Endodermal cell (in vitro differentiated cells): ENCODE results near the gene LILRA1. TPM values are rescaled to one million over a fixed set of nuclear protein-coding genes. Genes with fewer than 3 reads are reported as not detected.

ENCODE experiments used
- DNase-seq: peaks from one replicate; pipeline ENCODE4 v3.0.0-alpha.2; 2017
- H3K27ac ChIP-seq: 2 replicates; pipeline ENCODE4 v1.5.1; 2013; ENCODE audit warnings: mild to moderate bottlenecking, low read depth, low read length, moderate library complexity
- H3K27me3 ChIP-seq: 2 replicates; pipeline ENCODE4 v1.6.1; 2013; ENCODE audit warnings: mild to moderate bottlenecking, low read length, moderate library complexity; ENCODE audit not compliant: insufficient read depth, control insufficient read depth, poor library complexity, severe bottlenecking
- H3K36me3 ChIP-seq: 2 replicates; pipeline ENCODE4 v1.7.0; 2013; ENCODE audit warnings: mild to moderate bottlenecking, low read length, moderate library complexity; ENCODE audit not compliant: control insufficient read depth, insufficient read depth
- H3K4me1 ChIP-seq: one replicate; pipeline ENCODE4 v1.7.0; 2013; ENCODE audit warnings: low read length; ENCODE audit not compliant: control insufficient read depth, insufficient read depth
- H3K4me3 ChIP-seq: 2 replicates; pipeline ENCODE4 v1.5.1; 2013; ENCODE audit warnings: mild to moderate bottlenecking, low read length, moderate library complexity
- H3K9ac ChIP-seq: 2 replicates; pipeline ENCODE4 v1.6.1; 2013; ENCODE audit warnings: mild to moderate bottlenecking, low read length, moderate library complexity; ENCODE audit not compliant: poor library complexity, severe bottlenecking; ENCODE audit errors: extremely low read depth
- H3K9me3 ChIP-seq: 2 replicates; pipeline ENCODE4 v1.6.1; 2013; ENCODE audit warnings: mild to moderate bottlenecking, low read length, moderate library complexity; ENCODE audit not compliant: control insufficient read depth
- H3K27ac Mint-ChIP-seq: 2 replicates; pipeline ENCODE4 v1.8.0; 2020; ENCODE audit warnings: mixed read lengths
- H3K27me3 Mint-ChIP-seq: 2 replicates; pipeline ENCODE4 v1.8.0; 2021; ENCODE audit warnings: mild to moderate bottlenecking, mixed read lengths; ENCODE audit not compliant: insufficient read depth
- H3K36me3 Mint-ChIP-seq: 2 replicates; pipeline ENCODE4 v1.8.0; 2020; ENCODE audit warnings: low read depth, mixed read lengths
- H3K4me1 Mint-ChIP-seq: 2 replicates; pipeline ENCODE4 v1.8.0; 2020; ENCODE audit warnings: mixed read lengths
- H3K4me3 Mint-ChIP-seq: 2 replicates; pipeline ENCODE4 v1.8.0; 2020; ENCODE audit warnings: mild to moderate bottlenecking, moderate library complexity, mixed read lengths
- H3K9me3 Mint-ChIP-seq: 2 replicates; pipeline ENCODE4 v1.8.0; 2020; ENCODE audit warnings: mild to moderate bottlenecking, mixed read lengths
- CTCF ChIP-seq: fragments of 200-600 bp; sonication (generic); conservative IDR thresholded peaks from 2 replicates; pipeline ENCODE4 v1.5.0; 2021; ENCODE audit warnings: antibody characterized with exemption, mild to moderate bottlenecking
- WGBS, 2 experiments: methylation state at CpG; one replicate each; pipeline versions ENCODE4 v1.1.5 to v1.1.7; 2013; ENCODE audit warnings: missing lambda C conversion rate in 2 of 2, mixed read lengths in 1 of 2; ENCODE audit not compliant: insufficient coverage in 1 of 2, insufficient read length in 1 of 2; 5-methylcytosine and 5-hydroxymethylcytosine counted together
- microRNA-seq: library from miRNA; unstranded; fragments of <30 nt; microRNA quantifications from one replicate; pipeline ENCODE4 v1.2.0, GENCODE V29; 2020; ENCODE audit warnings: borderline microRNAs expressed
- total RNA-seq, 2 donors: library from RNA; stranded (reverse); fragmentation: NEBNext Ultra II Directional in 1 of 2; extraction: Animal tissue kit (Norgen Biotek cat#: 25700) in 1 of 2; gene quantifications; 2 replicates in 1 of 2; 3 replicates in 1 of 2; pipeline ENCODE4 v1.2.1, GENCODE V29; 2021

Gene LILRA1
- total RNA-seq, 2 donors from 2014 or later, result not detected

GRCh38 chr19:54650108-54650655 lies 56.8 kb downstream of the LILRA1 start:
- no peaks in the 10 kb centered on the region for H3K4me1 ChIP-seq
- H3K27ac ChIP-seq, result no peak overlapping the region
- DNase-seq, result no peak
- no peaks in the 10 kb centered on the region for H3K27me3 ChIP-seq
- H3K9ac ChIP-seq, result no peak overlapping the region
- Mint-ChIP-seq H3K27me3 (no peaks in the 10 kb centered on the region), H3K27ac (no peak overlapping the region), H3K4me3 (no peak overlapping the region), H3K4me1 (no peaks in the 10 kb centered on the region), H3K36me3 (no peaks in the 10 kb centered on the region), H3K9me3 (peaks cover 88% of the 10 kb centered on the region)
- H3K36me3 ChIP-seq, result no peaks in the 10 kb centered on the region
- WGBS, 2 experiments, result 68 to 74% methylated on average over 4 to 5 of the region's 6 CpGs
- no peak for TF ChIP-seq CTCF
- no peak overlapping the region for H3K4me3 ChIP-seq
- peaks cover 67% of the 10 kb centered on the region for H3K9me3 ChIP-seq

Small RNAs within 50 kb of the gene (microRNA-seq; reads per million reads assigned to microRNA genes)
- gene MIR8061, result not detected

Other genes with a start within 250 kb of the LILRA1 start
- gene LAIR1, start 228.7 kb upstream of the LILRA1 start, total RNA-seq, result not detected
- gene TTYH1, start 178.2 kb upstream of the LILRA1 start, total RNA-seq, result 1 to 10 TPM; 1.0 to 2.0 TPM
- 100 to 1,000 TPM; 139 to 171 TPM for gene LENG8, start 144.4 kb upstream of the LILRA1 start, total RNA-seq
- 1 to 10 TPM; 2.5 to 3.5 TPM for gene LENG9, start 129.9 kb upstream of the LILRA1 start, total RNA-seq
- gene CDC42EP5, start 120.3 kb upstream of the LILRA1 start, total RNA-seq, result under 1 TPM in 1 of 2 donors, not detected in 1; 0.49 TPM
- gene LAIR2, start 90.8 kb upstream of the LILRA1 start, total RNA-seq, result not detected
- not detected for gene LILRA2, start 19.8 kb upstream of the LILRA1 start, total RNA-seq
- not detected for gene LILRB1, start 36.9 kb downstream of the LILRA1 start, total RNA-seq
- gene LILRB4, start 69.4 kb downstream of the LILRA1 start, total RNA-seq, result not detected
- not detected for gene KIR3DL3, start 130.8 kb downstream of the LILRA1 start, total RNA-seq
- gene KIR2DL3, start 144.9 kb downstream of the LILRA1 start, total RNA-seq, result not detected
- not detected for gene KIR2DL1, start 176.2 kb downstream of the LILRA1 start, total RNA-seq
- not detected for gene KIR2DL4, start 210.0 kb downstream of the LILRA1 start, total RNA-seq
- gene KIR3DL1, start 222.8 kb downstream of the LILRA1 start, total RNA-seq, result not detected
- gene KIR2DS4, start 239.0 kb downstream of the LILRA1 start, total RNA-seq, result not detected